Neural cell (in vitro differentiated cells): Measurements from ENCODE around the gene TRPM3.

ENCODE experiments used
- CTCF ChIP-seq: fragments of 450-650 bp; IDR thresholded peaks from 2 replicates; pipeline ENCODE4 v1.5.1; 2014; ENCODE audit warnings: antibody characterized with exemption, mild to moderate bottlenecking, moderate library complexity; ENCODE audit not compliant: poor library complexity, severe bottlenecking
- POLR2AphosphoS5 ChIP-seq: IDR thresholded peaks from 2 replicates; pipeline ENCODE4 v1.6.1; 2012

- no peak for TF ChIP-seq CTCF
- no peak for TF ChIP-seq POLR2AphosphoS5
Measured at GRCh38 chr9:70932097-70932496, 189.3 kb downstream of the TRPM3 start.
